Measurements from ENCODE around the gene NRSN2. TPM values are rescaled to one million over a fixed set of nuclear protein-coding genes. Genes with fewer than 3 reads are reported as not detected.

Gene NRSN2
- polyA plus RNA-seq, 1 experiment = 35.6 TPM

DNA sequence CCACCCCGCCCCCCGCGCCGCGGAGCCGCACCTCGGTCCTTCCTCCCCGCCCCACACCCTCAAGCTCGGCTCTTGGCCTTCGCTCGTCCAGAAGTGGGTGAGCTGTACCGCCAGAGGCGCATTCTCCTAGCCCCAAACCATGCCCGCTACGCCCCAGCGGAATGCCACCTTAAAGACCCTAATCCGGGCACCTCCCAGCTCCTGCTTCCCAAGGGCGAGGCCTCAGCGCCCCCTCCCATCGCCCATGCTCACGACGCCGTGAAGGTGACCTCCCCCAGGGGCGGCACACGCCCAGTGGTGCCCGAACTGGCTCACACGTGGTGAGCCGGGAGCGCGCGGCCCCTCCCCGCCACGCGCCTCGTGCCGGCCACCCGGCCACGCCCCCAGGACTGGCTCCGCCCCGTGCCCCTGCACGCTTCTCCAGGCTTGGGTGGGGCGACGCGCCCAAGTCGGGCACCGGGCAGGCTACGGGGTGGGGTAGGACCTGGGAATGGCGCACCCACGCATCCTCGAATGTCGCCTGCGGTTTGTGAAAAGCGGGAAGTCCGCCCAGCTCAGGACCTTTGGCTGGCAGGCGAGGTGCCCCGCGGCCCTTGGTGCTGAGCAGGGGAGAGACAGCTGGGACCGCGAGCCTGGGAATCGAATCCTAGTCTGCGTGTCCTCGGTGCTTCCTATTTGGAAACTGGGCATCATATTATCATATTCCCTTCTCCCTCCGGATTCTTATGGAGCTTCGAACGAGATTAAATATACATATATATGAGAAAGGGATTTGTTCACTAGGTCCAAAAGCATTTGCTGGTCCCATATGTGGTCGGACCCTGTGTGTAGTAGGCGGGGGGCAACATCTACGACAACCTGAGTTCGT lies 22.5 kb upstream of the NRSN2 start:
- ChIA-PET CTCF (interaction anchor here (0.7 to 2.2 kb wide), 7 partner anchors 9 to 161 kb away, joined by 3 to 8 read pairs (median 3); no protein-coding TSS in a partner anchor), POLR2A (interaction anchor here (1.0 to 2.7 kb wide), 5 partner anchors 11 to 70 kb away, joined by 3 to 17 read pairs (median 9); partner anchors contain the start of gene ZCCHC3)
- Histone ChIP-seq H3K27me3 (ENCODE audit: control insufficient read depth, insufficient read depth, low read length) (no peaks in the 10 kb centered on the region), H3K27ac (ENCODE audit: low read depth, low read length) (peak overlapping the region; percentile 86), H3K9me3 (ENCODE audit: control insufficient read depth, insufficient read depth, low read length) (no peaks in the 10 kb centered on the region), H3K4me3 (ENCODE audit: low read depth, low read length) (peak overlapping the region; percentile 80)
- TF ChIP-seq, protein P1, sequence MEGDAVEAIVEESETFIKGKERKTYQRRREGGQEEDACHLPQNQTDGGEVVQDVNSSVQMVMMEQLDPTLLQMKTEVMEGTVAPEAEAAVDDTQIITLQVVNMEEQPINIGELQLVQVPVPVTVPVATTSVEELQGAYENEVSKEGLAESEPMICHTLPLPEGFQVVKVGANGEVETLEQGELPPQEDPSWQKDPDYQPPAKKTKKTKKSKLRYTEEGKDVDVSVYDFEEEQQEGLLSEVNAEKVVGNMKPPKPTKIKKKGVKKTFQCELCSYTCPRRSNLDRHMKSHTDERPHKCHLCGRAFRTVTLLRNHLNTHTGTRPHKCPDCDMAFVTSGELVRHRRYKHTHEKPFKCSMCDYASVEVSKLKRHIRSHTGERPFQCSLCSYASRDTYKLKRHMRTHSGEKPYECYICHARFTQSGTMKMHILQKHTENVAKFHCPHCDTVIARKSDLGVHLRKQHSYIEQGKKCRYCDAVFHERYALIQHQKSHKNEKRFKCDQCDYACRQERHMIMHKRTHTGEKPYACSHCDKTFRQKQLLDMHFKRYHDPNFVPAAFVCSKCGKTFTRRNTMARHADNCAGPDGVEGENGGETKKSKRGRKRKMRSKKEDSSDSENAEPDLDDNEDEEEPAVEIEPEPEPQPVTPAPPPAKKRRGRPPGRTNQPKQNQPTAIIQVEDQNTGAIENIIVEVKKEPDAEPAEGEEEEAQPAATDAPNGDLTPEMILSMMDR (IDR thresholded peaks at IDR 0.05; ENCODE audit: low read depth, low read length) = peak; percentile 56
- no peak for DNase-seq (ENCODE audit: low read depth, low spot score)

DNA sequence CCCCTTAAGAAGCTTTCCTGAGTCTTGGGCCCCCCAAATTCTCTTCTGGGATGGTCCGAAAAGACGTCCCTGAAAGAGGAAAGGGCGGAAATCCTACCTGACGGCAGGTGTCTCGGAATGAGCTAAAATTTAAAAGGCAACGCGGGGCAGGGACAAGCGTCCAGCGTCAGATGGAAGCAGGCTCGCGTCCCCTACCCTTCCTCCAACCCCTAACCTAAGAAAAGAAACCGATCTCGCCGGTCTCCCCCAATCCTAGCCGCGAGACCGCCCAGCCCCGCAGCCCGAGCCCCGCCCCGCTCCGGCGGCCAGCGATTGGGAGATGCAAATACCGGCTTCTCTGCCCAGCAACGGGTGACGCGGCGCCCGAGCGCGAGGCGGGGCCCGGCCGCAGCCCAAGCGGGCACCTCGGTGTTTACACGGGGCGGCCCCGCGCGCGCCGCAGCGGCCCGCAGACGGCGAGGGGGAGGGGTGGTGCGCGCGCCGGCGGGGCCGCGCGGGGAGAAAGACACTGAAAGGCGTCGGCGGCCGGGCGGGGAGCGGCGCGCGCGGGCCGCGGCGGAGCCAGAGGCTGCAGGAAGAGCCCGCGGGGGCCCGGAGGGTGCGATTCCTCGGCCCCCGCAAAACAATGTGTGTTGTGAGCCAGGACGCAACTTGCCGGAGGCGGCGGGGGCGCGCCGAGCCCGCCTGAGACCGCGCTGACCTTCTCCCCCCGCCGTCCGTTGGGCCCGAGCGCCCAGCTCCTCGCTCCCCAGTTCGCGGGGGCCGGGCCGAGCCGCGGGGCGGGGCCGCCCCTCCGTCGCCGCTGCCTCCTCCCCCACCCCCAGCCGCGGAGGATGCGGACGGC lies 21.6 kb upstream of the NRSN2 start, which contains the start of gene SOX12:
TSS of gene SOX12 (plus strand) at position 508 of the 844 bp plus-strand sequence. CDS start 373 bp downstream, outside the sequence.
- Histone ChIP-seq H3K4me3 (ENCODE audit: low read depth, low read length) (peak within 1 kb of the TSS; percentile 90), H3K27ac (ENCODE audit: low read depth, low read length) (peak within 1 kb of the TSS; percentile 65), H3K9me3 (ENCODE audit: control insufficient read depth, insufficient read depth, low read length) (no peaks in the 10 kb centered on the region), H3K27me3 (ENCODE audit: control insufficient read depth, insufficient read depth, low read length) (no peaks in the 10 kb centered on the region)
- TF ChIP-seq, protein P1 (IDR thresholded peaks at IDR 0.05; ENCODE audit: low read depth, low read length) = no peak
- ChIA-PET POLR2A (interaction anchor here (0.7 to 2.7 kb wide), 7 partner anchors 12 to 70 kb away, joined by 3 to 17 read pairs (median 5); partner anchors contain the start of gene ZCCHC3), CTCF (interaction anchor here (0.6 to 2.2 kb wide), 4 partner anchors 10 to 61 kb away, joined by 3 to 8 read pairs (median 6); no protein-coding TSS in a partner anchor)
- DNase-seq (ENCODE audit: low read depth, low spot score) = no peak

DNA sequence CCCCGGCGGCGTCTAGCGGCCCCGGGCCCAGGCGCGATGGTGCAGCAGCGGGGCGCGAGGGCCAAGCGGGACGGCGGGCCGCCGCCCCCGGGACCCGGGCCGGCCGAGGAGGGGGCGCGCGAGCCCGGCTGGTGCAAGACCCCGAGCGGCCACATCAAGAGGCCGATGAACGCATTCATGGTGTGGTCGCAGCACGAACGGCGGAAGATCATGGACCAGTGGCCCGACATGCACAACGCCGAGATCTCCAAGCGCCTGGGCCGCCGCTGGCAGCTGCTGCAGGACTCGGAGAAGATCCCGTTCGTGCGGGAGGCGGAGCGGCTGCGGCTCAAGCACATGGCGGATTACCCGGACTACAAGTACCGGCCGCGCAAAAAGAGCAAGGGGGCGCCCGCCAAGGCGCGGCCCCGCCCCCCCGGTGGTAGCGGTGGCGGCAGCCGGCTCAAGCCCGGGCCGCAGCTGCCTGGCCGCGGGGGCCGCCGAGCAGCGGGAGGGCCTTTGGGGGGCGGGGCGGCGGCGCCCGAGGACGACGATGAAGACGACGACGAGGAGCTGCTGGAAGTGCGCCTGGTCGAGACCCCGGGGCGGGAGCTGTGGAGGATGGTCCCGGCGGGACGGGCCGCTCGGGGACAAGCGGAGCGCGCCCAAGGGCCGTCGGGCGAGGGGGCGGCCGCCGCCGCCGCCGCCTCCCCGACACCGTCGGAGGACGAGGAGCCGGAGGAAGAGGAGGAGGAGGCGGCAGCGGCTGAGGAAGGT lies 20.8 kb upstream of the NRSN2 start:
- POLR2A ChIA-PET = interaction anchor here (0.6 to 2.7 kb wide), 6 partner anchors 13 to 65 kb away, joined by 3 to 13 read pairs (median 6); partner anchors contain the start of genes NRSN2 and ZCCHC3
- CTCF ChIA-PET = interaction anchor here (0.6 kb wide), 1 partner anchor 61 kb away, joined by 7 read pairs; no protein-coding TSS in a partner anchor
- DNase-seq (ENCODE audit: low read depth, low spot score) = no peak
- peak overlapping the region; percentile 90 for H3K4me3 ChIP-seq (ENCODE audit: low read depth, low read length)
- H3K27me3 ChIP-seq (ENCODE audit: control insufficient read depth, insufficient read depth, low read length) = no peaks in the 10 kb centered on the region
- TF ChIP-seq, protein P1 (IDR thresholded peaks at IDR 0.05; ENCODE audit: low read depth, low read length) = no peak
- H3K9me3 ChIP-seq (ENCODE audit: control insufficient read depth, insufficient read depth, low read length) = no peaks in the 10 kb centered on the region
- peak overlapping the region; percentile 61 for H3K27ac ChIP-seq (ENCODE audit: low read depth, low read length)

DNA sequence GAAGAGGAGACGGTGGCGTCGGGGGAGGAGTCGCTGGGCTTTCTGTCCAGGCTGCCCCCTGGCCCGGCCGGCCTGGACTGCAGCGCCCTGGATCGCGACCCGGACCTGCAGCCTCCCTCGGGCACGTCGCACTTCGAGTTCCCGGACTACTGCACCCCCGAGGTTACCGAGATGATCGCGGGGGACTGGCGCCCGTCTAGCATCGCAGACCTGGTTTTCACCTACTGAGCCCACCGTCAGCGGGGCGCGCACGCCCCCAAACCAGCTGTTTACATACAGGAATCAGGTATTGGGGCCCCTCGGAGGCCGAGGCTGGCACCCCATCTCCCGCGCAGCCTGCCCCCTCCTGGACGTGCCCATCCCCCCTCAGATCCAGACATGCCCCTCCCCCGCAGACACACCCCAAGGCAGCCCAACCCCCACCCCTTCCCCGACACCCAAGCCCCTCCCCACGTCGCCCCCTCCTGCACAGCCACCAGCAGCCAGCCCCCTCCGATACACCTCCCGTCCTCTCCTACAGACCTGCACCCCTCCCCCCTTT lies 20.2 kb upstream of the NRSN2 start:
- TF ChIP-seq, protein P1 (IDR thresholded peaks at IDR 0.05; ENCODE audit: low read depth, low read length) = no peak
- DNase-seq (ENCODE audit: low read depth, low spot score) = no peak
- CTCF ChIA-PET = no interaction called here
- Histone ChIP-seq H3K4me3 (ENCODE audit: low read depth, low read length) (peak overlapping the region; percentile 90), H3K27me3 (ENCODE audit: control insufficient read depth, insufficient read depth, low read length) (no peaks in the 10 kb centered on the region), H3K9me3 (ENCODE audit: control insufficient read depth, insufficient read depth, low read length) (no peaks in the 10 kb centered on the region), H3K27ac (ENCODE audit: low read depth, low read length) (peak overlapping the region; percentile 61)
- POLR2A ChIA-PET = interaction anchor here (0.6 to 1.4 kb wide), 3 partner anchors 21 to 64 kb away, joined by 6 to 9 read pairs (median 7); partner anchors contain the start of genes NRSN2 and ZCCHC3

Data from AG04450 (cell line).